ENCODE measurements around the gene ZNF214. TPM values are rescaled to one million over a fixed set of nuclear protein-coding genes. Genes with fewer than 3 reads are reported as not detected.
"Not testable (repeated sequence)": the region's sequence is repeated elsewhere in the genome, so short reads cannot be mapped to it uniquely, and the experiment has no call there.

ZNF214 gene
- total and polyA plus RNA-seq, 2 experiments from 2014 or later: 3.4 to 5.0 TPM

DNA sequence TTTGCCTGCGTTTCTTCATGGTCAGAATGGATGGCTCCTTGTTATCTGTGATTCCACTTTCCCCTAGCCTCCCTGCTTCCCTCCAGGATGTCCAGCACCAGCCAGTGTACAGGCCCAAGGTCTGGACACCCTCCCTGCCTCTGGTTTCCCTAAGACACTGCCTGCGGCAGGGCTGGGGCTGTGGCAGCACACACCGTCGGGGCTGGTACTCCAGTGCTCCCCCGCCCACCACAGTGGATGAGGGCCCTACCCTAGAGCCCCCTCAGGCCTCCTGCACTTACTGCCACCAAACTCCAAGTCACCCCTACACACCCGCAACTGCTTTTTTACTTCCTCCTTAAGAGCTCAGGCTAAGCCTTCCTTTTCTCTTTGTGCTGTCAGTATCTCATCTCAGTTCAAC is 28.9 kb downstream of the ZNF214 start:
- Histone ChIP-seq H3K79me2 (no peaks in the 10 kb centered on the region), H3K27me3 (no peaks in the 10 kb centered on the region), H3K9me2 (replicated peaks; ENCODE audit: insufficient read depth) (no peaks in the 10 kb centered on the region), H3K4me3 (no peak overlapping the region), H4K20me1 (ENCODE audit: insufficient read depth, poor library complexity, severe bottlenecking) (no peaks in the 10 kb centered on the region), H3K4me1 (ENCODE audit: insufficient read depth) (peaks cover 14% of the 10 kb centered on the region), H3K36me3 (replicated peaks; ENCODE audit: insufficient read depth, low read depth) (no peaks in the 10 kb centered on the region), H3K4me2 (no peak overlapping the region), H3K27ac (no peak overlapping the region), H3K9me3 (ENCODE audit: low read depth) (no peaks in the 10 kb centered on the region), H2AFZ (no peak overlapping the region)
- 85% methylated on average over 6 of the region's 6 CpGs for WGBS (ENCODE audit: low lambda C conversion rate, missing lambda C conversion rate)
- DNase-seq (ENCODE audit: low spot score): no peak
- no peak for TF ChIP-seq EZH2 (IDR thresholded peaks at IDR 0.05; ENCODE audit: borderline replicate concordance)
- TF ChIP-seq, protein P1, sequence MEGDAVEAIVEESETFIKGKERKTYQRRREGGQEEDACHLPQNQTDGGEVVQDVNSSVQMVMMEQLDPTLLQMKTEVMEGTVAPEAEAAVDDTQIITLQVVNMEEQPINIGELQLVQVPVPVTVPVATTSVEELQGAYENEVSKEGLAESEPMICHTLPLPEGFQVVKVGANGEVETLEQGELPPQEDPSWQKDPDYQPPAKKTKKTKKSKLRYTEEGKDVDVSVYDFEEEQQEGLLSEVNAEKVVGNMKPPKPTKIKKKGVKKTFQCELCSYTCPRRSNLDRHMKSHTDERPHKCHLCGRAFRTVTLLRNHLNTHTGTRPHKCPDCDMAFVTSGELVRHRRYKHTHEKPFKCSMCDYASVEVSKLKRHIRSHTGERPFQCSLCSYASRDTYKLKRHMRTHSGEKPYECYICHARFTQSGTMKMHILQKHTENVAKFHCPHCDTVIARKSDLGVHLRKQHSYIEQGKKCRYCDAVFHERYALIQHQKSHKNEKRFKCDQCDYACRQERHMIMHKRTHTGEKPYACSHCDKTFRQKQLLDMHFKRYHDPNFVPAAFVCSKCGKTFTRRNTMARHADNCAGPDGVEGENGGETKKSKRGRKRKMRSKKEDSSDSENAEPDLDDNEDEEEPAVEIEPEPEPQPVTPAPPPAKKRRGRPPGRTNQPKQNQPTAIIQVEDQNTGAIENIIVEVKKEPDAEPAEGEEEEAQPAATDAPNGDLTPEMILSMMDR (IDR thresholded peaks at IDR 0.05; ENCODE audit: poor library complexity): no peak
- no peak for TF ChIP-seq EZH2phosphoT487 (IDR thresholded peaks at IDR 0.05; ENCODE audit: low read depth, severe bottlenecking, unreplicated experiment)

DNA sequence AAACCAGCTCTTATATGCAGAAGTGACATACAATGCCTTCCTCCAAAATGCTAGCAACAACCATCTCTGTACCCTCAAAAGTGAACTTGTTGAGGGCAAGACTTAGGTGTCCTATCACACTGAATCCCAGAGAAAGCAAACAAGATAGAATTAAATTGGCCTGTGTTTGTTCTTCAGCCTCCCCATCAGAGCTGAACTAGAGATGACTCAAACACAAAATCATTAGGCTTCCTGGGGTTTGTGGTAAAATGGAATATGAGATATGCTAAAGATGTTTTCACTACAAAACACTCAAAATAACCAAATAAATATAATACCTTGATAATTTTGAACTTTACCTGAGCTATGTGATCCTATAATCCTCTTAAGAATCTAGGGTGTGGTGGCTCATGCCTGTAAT is 31.6 kb downstream of the ZNF214 start:
- no peaks in the 10 kb centered on the region for H3K79me2 ChIP-seq
- no peak overlapping the region for H3K4me3 ChIP-seq
- peaks cover 14% of the 10 kb centered on the region for H3K4me1 ChIP-seq (ENCODE audit: insufficient read depth)
- no peaks in the 10 kb centered on the region for H3K27me3 ChIP-seq
- H4K20me1 ChIP-seq (ENCODE audit: insufficient read depth, poor library complexity, severe bottlenecking): no peaks in the 10 kb centered on the region
- no peak overlapping the region for H3K4me2 ChIP-seq
- TF ChIP-seq EZH2phosphoT487 (IDR thresholded peaks at IDR 0.05; ENCODE audit: low read depth, severe bottlenecking, unreplicated experiment): no peak
- TF ChIP-seq EZH2 (IDR thresholded peaks at IDR 0.05; ENCODE audit: borderline replicate concordance): no peak
- TF ChIP-seq, protein P1 (IDR thresholded peaks at IDR 0.05; ENCODE audit: poor library complexity): no peak
- no peaks in the 10 kb centered on the region for H3K9me3 ChIP-seq (ENCODE audit: low read depth)
- H3K27ac ChIP-seq: no peak overlapping the region
- no peaks in the 10 kb centered on the region for H3K9me2 ChIP-seq (replicated peaks; ENCODE audit: insufficient read depth)
- DNase-seq (ENCODE audit: low spot score): no peak
- H3K36me3 ChIP-seq (replicated peaks; ENCODE audit: insufficient read depth, low read depth): no peaks in the 10 kb centered on the region
- H2AFZ ChIP-seq: no peak overlapping the region

DNA sequence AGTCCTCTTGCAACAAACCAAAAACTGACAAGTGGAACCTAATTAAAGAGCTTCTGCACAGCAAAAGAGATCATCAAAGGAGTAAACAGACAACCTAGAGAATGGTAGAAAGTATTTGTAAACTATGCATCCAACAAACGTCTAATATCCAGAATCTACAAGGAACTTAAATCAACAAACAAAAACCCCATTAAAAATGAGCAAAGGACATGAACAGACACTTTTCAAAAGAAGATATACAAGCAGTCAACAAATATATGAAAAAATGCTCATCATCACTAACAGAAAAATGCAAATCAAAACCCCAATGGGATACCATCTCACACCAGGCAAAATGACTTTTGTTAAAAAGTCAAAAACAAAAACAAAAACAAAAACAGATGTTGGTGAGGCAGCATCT is 33.7 kb downstream of the ZNF214 start:
- H3K27me3 ChIP-seq: no peaks in the 10 kb centered on the region
- H3K9me2 ChIP-seq (replicated peaks; ENCODE audit: insufficient read depth): no peaks in the 10 kb centered on the region
- no peaks in the 10 kb centered on the region for H4K20me1 ChIP-seq (ENCODE audit: insufficient read depth, poor library complexity, severe bottlenecking)
- peaks cover under 1% of the 10 kb centered on the region for H3K4me1 ChIP-seq (ENCODE audit: insufficient read depth)
- TF ChIP-seq EZH2 (IDR thresholded peaks at IDR 0.05; ENCODE audit: borderline replicate concordance) (no peak), EZH2phosphoT487 (IDR thresholded peaks at IDR 0.05; ENCODE audit: low read depth, severe bottlenecking, unreplicated experiment) (no peak)
- TF ChIP-seq, protein P1 (IDR thresholded peaks at IDR 0.05; ENCODE audit: poor library complexity): no peak
- H3K36me3 ChIP-seq (replicated peaks; ENCODE audit: insufficient read depth, low read depth): no peaks in the 10 kb centered on the region
- no peak for DNase-seq (ENCODE audit: low spot score)
- no peak overlapping the region for H3K27ac ChIP-seq
- H3K9me3 ChIP-seq (ENCODE audit: low read depth): no peaks in the 10 kb centered on the region
- 86% methylated on average over 1 of the region's 1 CpG for WGBS (ENCODE audit: low lambda C conversion rate, missing lambda C conversion rate)
- no peak overlapping the region for H2AFZ ChIP-seq
- H3K4me3 ChIP-seq: no peak overlapping the region
- H3K79me2 ChIP-seq: no peaks in the 10 kb centered on the region
- no peak overlapping the region for H3K4me2 ChIP-seq

DNA sequence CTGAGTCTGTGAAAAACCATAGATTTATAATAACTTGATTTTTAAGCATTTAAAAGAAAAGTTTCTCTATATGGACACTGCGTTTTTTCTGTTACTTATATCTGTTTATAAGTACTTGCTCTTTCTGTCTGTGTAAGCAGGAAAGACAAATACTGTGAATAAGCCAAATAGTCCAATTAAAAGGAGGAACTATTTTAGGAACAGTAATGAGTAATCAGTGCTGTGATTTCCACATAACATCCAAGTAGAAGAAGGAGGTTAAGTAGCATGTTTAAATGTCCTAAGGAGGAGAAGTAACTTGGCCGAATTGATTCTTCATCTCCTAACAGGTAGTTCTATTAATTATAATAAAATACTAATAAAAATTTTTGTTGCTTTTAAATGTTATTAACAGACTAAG is 40.8 kb downstream of the ZNF214 start:
- Histone ChIP-seq H3K79me2 (no peaks in the 10 kb centered on the region), H3K27me3 (no peaks in the 10 kb centered on the region), H4K20me1 (ENCODE audit: insufficient read depth, poor library complexity, severe bottlenecking) (no peaks in the 10 kb centered on the region), H3K9me3 (ENCODE audit: low read depth) (no peaks in the 10 kb centered on the region), H3K9me2 (replicated peaks; ENCODE audit: insufficient read depth) (no peaks in the 10 kb centered on the region), H2AFZ (no peak overlapping the region), H3K4me3 (no peak overlapping the region), H3K36me3 (replicated peaks; ENCODE audit: insufficient read depth, low read depth) (no peaks in the 10 kb centered on the region), H3K4me2 (no peak overlapping the region), H3K27ac (no peak overlapping the region), H3K4me1 (ENCODE audit: insufficient read depth) (no peaks in the 10 kb centered on the region)
- no peak for DNase-seq (ENCODE audit: low spot score)
- 86% methylated on average over 2 of the region's 2 CpGs for WGBS (ENCODE audit: low lambda C conversion rate, missing lambda C conversion rate)
- TF ChIP-seq EZH2phosphoT487 (IDR thresholded peaks at IDR 0.05; ENCODE audit: low read depth, severe bottlenecking, unreplicated experiment) (no peak), EZH2 (IDR thresholded peaks at IDR 0.05; ENCODE audit: borderline replicate concordance) (no peak)
- TF ChIP-seq, protein P1 (IDR thresholded peaks at IDR 0.05; ENCODE audit: poor library complexity): no peak

DNA sequence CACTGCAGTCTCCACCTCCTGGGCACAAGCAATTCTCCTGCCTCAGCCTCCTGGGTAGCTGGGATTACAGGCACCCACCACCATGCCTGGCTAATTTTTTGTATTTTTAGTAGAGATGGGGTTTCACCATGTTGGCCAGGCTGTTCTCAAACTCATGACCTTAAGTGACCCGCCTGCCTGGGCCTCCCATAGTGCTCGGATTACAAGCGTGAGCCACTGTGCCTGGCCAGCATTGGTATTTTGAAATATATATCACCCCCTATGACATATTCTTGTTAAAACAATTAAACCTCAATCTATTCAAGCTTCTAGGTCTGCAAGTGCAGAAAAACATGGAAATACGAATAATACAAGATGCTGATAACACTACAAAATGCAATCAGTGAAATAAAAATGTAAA is 50.3 kb downstream of the ZNF214 start:
- not testable (repeated sequence) for H3K9me3 ChIP-seq (ENCODE audit: low read depth); H3K4me2 ChIP-seq; H3K79me2 ChIP-seq; DNase-seq (ENCODE audit: low spot score); H3K4me1 ChIP-seq (ENCODE audit: insufficient read depth); H3K27me3 ChIP-seq; H3K27ac ChIP-seq; H2AFZ ChIP-seq; H3K36me3 ChIP-seq (replicated peaks; ENCODE audit: insufficient read depth, low read depth); H3K9me2 ChIP-seq (replicated peaks; ENCODE audit: insufficient read depth); H4K20me1 ChIP-seq (ENCODE audit: insufficient read depth, poor library complexity, severe bottlenecking); H3K4me3 ChIP-seq
- WGBS (ENCODE audit: low lambda C conversion rate, missing lambda C conversion rate): 68% methylated on average over 4 of the region's 4 CpGs

Data from hepatocyte (in vitro differentiated cells).